SJCRH30 (cell line): ENCODE measurements around the gene HOXB8. TPM values are rescaled to one million over a fixed set of nuclear protein-coding genes. Genes with fewer than 3 reads are reported as not detected.
A peak's percentile ranks its signal among the peaks of the same experiment; 100 is the strongest.

Experiments used
- DNase-seq, 2 experiments: peaks; one replicate each; pipeline ENCODE4 v3.0.0-alpha.2; 2015 to 2020
- H3K27ac ChIP-seq: fragments of 250-450 bp; sonication (Bioruptor Pico); 2 replicates; pipeline ENCODE4 v1.5.1; 2020; ENCODE audit warnings: mild to moderate bottlenecking, moderate library complexity
- H3K27me3 ChIP-seq: fragments of 250-450 bp; sonication (Bioruptor Pico); 2 replicates; pipeline ENCODE4 v1.5.1; 2020; ENCODE audit warnings: mild to moderate bottlenecking, moderate library complexity
- H3K36me3 ChIP-seq: fragments of 250-450 bp; sonication (Bioruptor Pico); 2 replicates; pipeline ENCODE4 v1.5.1; 2020; ENCODE audit warnings: mild to moderate bottlenecking, moderate library complexity
- H3K4me1 ChIP-seq: fragments of 250-450 bp; sonication (Bioruptor Pico); 2 replicates; pipeline ENCODE4 v1.5.1; 2020; ENCODE audit warnings: mild to moderate bottlenecking, moderate library complexity
- H3K4me3 ChIP-seq: fragments of 250-450 bp; sonication (Bioruptor Pico); 2 replicates; pipeline ENCODE4 v1.5.1; 2020; ENCODE audit warnings: mild to moderate bottlenecking, moderate library complexity
- H3K9me3 ChIP-seq: fragments of 250-450 bp; sonication (Bioruptor Pico); replicated peaks from 2 replicates; pipeline ENCODE4 v1.5.1; 2020; ENCODE audit warnings: mild to moderate bottlenecking, moderate library complexity
- total RNA-seq: library from RNA; depleted of rRNA; stranded (reverse); fragments of >200 nt; shearing (Covaris generic); gene quantifications from 2 replicates; pipeline ENCODE4 v1.2.3, GENCODE V29; 2014

Gene HOXB8
- total RNA-seq, 1 experiment from 2014 or later = 0.38 TPM

- no peak for DNase-seq
- no peak overlapping the region for H3K4me3 ChIP-seq
- H3K27me3 ChIP-seq = no peaks in the 10 kb centered on the region; the same call in 1 of the 2 replicates
- no peak overlapping the region for H3K27ac ChIP-seq
- no peaks in the 10 kb centered on the region for H3K36me3 ChIP-seq
- H3K4me1 ChIP-seq = no peaks in the 10 kb centered on the region
- no peaks in the 10 kb centered on the region for H3K9me3 ChIP-seq
These were observed 13.3 kb downstream of the HOXB8 start for GRCh38 chr17:48601539-48602425.

DNA sequence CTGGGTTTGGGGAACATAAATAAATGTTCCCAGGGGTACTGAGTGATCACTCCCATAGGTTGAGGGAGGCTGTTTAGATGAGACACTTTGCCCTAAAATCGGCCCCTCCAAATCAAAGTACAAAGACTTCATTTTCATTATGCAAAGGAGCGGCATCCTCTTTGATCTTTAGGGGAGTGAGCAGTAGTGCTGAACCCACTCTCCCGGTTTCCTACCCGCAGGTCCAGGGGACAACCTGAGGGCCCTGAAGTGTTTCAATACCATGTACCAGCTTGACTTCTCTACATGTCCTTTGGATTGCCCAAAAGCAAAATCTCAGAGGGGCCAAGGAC is 13.9 kb downstream of the HOXB8 start:
- H3K4me3 ChIP-seq = no peak overlapping the region
- no peak for DNase-seq
- H3K27ac ChIP-seq = no peak overlapping the region
- no peaks in the 10 kb centered on the region for H3K9me3 ChIP-seq
- no peaks in the 10 kb centered on the region for H3K4me1 ChIP-seq
- no peaks in the 10 kb centered on the region for H3K36me3 ChIP-seq
- no peaks in the 10 kb centered on the region; the same call in 1 of the 2 replicates for H3K27me3 ChIP-seq

DNA sequence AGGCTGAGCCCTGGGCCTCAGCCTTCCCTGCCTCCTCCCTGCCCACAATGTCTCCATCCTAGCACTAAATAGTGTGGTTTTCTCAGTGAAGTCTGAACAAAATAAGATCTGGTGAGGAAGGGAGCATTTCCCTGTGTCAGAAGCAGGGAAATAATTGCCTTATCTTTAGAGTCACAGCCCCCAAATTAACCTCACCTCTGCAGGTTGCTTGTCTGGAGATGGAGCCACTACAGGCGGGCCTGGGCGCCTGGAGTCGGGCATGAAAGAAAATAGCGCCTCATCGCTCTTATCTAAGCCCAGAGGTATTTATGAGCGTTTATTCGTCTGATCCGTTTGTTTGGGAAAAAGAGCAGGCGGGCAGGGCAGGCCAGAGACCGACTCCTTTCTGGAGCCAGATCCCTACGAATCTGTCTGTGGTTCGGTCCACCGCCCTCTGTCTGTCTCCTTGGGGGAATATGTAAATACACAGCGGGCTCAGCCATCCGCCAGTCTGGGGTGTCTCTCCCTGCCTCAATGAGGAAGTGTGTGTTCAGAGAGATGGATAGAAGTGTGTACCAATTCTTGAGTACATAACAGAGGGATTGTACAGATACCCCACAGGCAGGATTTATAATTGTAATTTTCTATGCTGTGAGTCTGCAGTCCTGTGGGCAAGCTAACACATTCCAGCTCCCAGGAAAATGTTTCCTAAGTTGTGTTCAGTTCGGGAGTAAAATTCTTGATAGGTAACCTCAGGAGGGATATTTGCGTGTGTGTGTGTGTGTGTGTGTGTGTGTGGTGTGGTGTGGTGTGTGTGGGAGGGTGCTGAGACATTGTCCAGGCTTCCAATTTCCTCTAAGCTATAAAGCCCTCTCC is 14.6 kb downstream of the HOXB8 start:
- no peak overlapping the region for H3K27ac ChIP-seq
- H3K36me3 ChIP-seq = no peaks in the 10 kb centered on the region
- no peaks in the 10 kb centered on the region for H3K9me3 ChIP-seq
- DNase-seq = no peak
- no peaks in the 10 kb centered on the region; the same call in 1 of the 2 replicates for H3K27me3 ChIP-seq
- H3K4me1 ChIP-seq = no peaks in the 10 kb centered on the region
- H3K4me3 ChIP-seq = no peak overlapping the region

GRCh38 chr17:48599354-48599753 is 15.7 kb downstream of the HOXB8 start:
- no peak for DNase-seq
- Histone ChIP-seq H3K36me3 (peaks cover under 1% of the 10 kb centered on the region; the same call in 1 of the 2 replicates), H3K27me3 (no peaks in the 10 kb centered on the region; the same call in 1 of the 2 replicates), H3K9me3 (no peaks in the 10 kb centered on the region), H3K4me1 (no peaks in the 10 kb centered on the region), H3K27ac (no peak overlapping the region), H3K4me3 (no peak overlapping the region)

GRCh38 chr17:48598736-48599135 is 16.4 kb downstream of the HOXB8 start:
- 0 out of 2 replicates have a peak, but pooled peaks cover 2% of the 10 kb centered on the region for H3K4me1 ChIP-seq
- no peak overlapping the region for H3K27ac ChIP-seq
- no peak for DNase-seq
- no peaks in the 10 kb centered on the region for H3K9me3 ChIP-seq
- peak overlapping the region; percentile 67 for H3K4me3 ChIP-seq
- H3K36me3 ChIP-seq = peaks cover 2% of the 10 kb centered on the region; the same call in 1 of the 2 replicates
- no peaks in the 10 kb centered on the region; the same call in 1 of the 2 replicates for H3K27me3 ChIP-seq

GRCh38 chr17:48597778-48598631 is 17.1 kb downstream of the HOXB8 start:
- Histone ChIP-seq H3K4me1 (0 out of 2 replicates have a peak, but pooled peaks cover 2% of the 10 kb centered on the region), H3K36me3 (peaks cover 2% of the 10 kb centered on the region; the same call in 1 of the 2 replicates), H3K4me3 (peak overlapping the region; percentile 67), H3K27me3 (no peaks in the 10 kb centered on the region; the same call in 1 of the 2 replicates), H3K9me3 (no peaks in the 10 kb centered on the region), H3K27ac (peak overlapping the region; percentile 13; the same call in 1 of the 2 replicates)
- DNase-seq = peak; percentile 53 to 63

GRCh38 chr17:48597528-48597777 is 17.6 kb downstream of the HOXB8 start:
- peaks cover 2% of the 10 kb centered on the region; the same call in 1 of the 2 replicates for H3K36me3 ChIP-seq
- peak overlapping the region; percentile 67 for H3K4me3 ChIP-seq
- no peaks in the 10 kb centered on the region; the same call in 1 of the 2 replicates for H3K27me3 ChIP-seq
- peak overlapping the region; percentile 13; the same call in 1 of the 2 replicates for H3K27ac ChIP-seq
- H3K9me3 ChIP-seq = no peaks in the 10 kb centered on the region
- 0 out of 2 replicates have a peak, but pooled peaks cover 6% of the 10 kb centered on the region for H3K4me1 ChIP-seq
- no peak for DNase-seq

GRCh38 chr17:48596735-48597527 is 18.2 kb downstream of the HOXB8 start:
- H3K4me1 ChIP-seq = 0 out of 2 replicates have a peak, but pooled peaks cover 6% of the 10 kb centered on the region
- H3K36me3 ChIP-seq = peaks cover 2% of the 10 kb centered on the region; the same call in 1 of the 2 replicates
- H3K27me3 ChIP-seq = no peaks in the 10 kb centered on the region; the same call in 1 of the 2 replicates
- no peak for DNase-seq
- peak overlapping the region; percentile 67 for H3K4me3 ChIP-seq
- no peak overlapping the region; the same call in 1 of the 2 replicates for H3K27ac ChIP-seq
- no peaks in the 10 kb centered on the region for H3K9me3 ChIP-seq

DNA sequence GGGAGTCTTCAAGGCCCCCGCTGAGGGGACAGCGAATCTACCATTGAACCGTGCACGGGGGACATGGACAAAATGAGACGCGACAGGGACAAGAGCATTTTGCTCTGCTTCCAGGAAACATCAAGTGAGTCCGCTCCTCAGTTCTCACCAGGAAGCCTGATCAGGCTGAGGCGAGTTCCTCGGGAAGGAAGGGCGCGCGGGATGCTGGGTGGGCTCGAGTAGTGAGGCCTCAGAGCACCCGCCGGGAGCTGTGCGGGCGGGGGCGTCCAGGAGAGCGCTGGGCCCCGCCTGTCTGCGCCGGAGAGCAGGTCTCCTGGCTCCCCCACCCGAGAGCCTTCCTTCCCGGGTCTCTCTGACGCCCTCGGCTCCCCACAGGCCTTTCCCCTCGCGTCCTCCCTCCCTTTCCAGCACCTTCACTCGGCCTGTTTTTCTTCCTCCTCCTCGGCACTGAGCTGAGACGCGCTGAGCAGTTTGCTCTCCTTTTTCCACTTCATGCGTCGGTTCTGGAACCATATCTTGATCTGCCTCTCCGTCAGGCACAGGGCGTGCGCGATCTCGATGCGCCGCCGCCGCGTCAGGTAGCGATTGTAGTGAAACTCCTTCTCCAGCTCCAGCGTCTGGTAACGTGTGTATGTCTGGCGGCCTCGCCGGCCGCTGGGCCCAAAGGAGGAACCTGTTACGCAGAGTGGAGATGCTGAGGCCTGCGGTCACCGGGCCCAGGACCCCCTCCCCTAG is 18.9 kb downstream of the HOXB8 start:
- Histone ChIP-seq H3K36me3 (peaks cover 2% of the 10 kb centered on the region; the same call in 1 of the 2 replicates), H3K27ac (no peak overlapping the region)
- DNase-seq = no peak

DNA sequence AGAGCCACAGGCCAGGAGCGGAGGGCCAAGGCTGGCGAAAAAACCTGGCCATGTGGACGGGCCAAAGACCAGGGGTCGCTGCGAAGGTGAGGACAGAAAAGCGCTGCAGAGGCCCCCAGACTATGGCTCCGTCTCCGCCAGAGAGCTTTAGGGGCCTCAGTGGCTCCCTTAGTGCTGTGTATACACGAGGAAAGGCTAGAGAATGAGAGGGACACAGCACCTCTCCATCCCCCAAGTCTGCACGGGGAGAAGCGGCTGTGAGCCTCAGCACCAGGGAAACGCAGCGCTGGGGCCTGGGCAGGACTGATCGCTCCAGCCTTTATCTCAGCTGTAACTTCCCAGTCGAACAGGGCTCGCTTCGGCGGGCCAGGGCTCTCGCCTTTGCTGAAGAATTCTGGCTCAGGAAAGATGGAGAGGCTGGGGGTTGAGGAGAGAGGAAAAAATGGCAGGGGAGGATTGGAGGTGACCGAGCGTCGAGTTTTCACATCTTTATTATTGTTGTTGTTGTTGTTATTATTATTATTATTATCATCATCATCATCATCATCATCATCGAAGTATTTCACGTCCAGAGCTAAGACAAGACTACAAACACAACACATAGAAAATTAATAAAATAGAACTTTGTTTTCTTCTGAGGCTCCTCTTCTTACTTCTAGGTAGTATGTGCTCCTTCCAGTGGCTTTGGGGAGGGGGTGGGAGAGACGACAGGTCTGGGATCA is 19.7 kb downstream of the HOXB8 start:
- Histone ChIP-seq H3K27ac (no peak overlapping the region), H3K36me3 (peaks cover 2% of the 10 kb centered on the region; the same call in 1 of the 2 replicates), H3K4me1 (0 out of 2 replicates have a peak, but pooled peaks cover 6% of the 10 kb centered on the region), H3K4me3 (no peak overlapping the region), H3K27me3 (no peaks in the 10 kb centered on the region; the same call in 1 of the 2 replicates), H3K9me3 (no peaks in the 10 kb centered on the region)
- DNase-seq = no peak

More for the DNA sequence above, 18.9 kb downstream of the HOXB8 start:
- Histone ChIP-seq H3K27me3 (no peaks in the 10 kb centered on the region; the same call in 1 of the 2 replicates), H3K4me1 (0 out of 2 replicates have a peak, but pooled peaks cover 6% of the 10 kb centered on the region), H3K9me3 (no peaks in the 10 kb centered on the region), H3K4me3 (no peak overlapping the region)

DNA sequence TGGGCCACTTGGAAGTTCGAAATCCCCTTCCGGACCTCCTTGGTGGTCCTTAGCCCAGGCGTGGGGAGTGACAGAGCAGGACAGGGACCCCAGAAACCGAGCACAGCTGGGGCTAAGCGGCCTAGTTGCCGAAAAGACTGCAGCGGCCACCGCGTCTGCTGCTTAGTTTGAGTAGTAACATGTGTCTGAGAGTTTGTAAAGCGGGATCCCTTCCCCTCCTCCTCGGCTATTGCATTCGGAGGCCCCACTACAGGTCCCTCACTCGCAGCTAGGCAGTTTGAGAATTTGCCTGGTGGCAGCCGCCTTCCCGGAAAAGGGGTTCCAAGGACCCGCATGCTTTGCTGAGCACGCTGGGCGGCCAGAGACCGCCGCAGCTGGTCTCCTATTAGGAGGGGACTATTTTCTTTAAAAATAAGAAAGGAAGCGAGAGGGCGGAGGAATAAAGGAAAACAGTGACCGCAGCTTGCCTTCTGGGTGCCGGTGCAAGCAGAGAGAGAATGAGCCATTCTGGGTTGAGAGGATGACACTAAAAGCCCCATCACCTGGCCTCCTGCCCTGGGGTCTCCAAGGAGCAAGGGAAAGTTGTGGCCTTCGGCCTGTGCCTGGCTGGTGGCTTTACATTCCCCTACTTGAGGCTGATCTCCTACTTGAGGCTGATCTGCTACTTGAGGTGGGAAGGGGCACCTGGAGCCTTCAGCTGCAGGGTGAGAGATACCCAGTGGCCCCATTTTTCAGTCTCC is 20.4 kb downstream of the HOXB8 start:
- H3K4me1 ChIP-seq = 0 out of 2 replicates have a peak, but pooled peaks cover 6% of the 10 kb centered on the region
- H3K9me3 ChIP-seq = no peaks in the 10 kb centered on the region
- no peak overlapping the region for H3K4me3 ChIP-seq
- H3K36me3 ChIP-seq = peaks cover 2% of the 10 kb centered on the region; the same call in 1 of the 2 replicates
- H3K27me3 ChIP-seq = no peaks in the 10 kb centered on the region; the same call in 1 of the 2 replicates
- DNase-seq = no peak
- no peak overlapping the region for H3K27ac ChIP-seq
